Fibroblast of peridontal ligament (primary cell): Measurements from ENCODE around the gene INHBE.
A peak's percentile ranks its signal among the peaks of the same experiment; 100 is the strongest.
"Not testable (repeated sequence)": the region's sequence is repeated elsewhere in the genome, so short reads cannot be mapped to it uniquely, and the experiment has no call there.

Source experiments
- DNase-seq: peaks from one replicate; pipeline ENCODE4 v3.0.0-alpha.2; 2010; ENCODE audit errors: extremely low read depth

The INHBE gene

GRCh38 chr12:57475271-57476161 is 20.4 kb downstream of the INHBE start:
- DNase-seq: no peak

- DNase-seq: no peak
Observed at GRCh38 chr12:57476162-57476992, 21.3 kb downstream of the INHBE start.

GRCh38 chr12:57476993-57477709 is 22.0 kb downstream of the INHBE start:
- no peak for DNase-seq

GRCh38 chr12:57477710-57478681 is 22.9 kb downstream of the INHBE start:
- DNase-seq: no peak

- no peak for DNase-seq
Observed at GRCh38 chr12:57479043-57479375, 23.9 kb downstream of the INHBE start.

GRCh38 chr12:57479376-57480115 is 24.4 kb downstream of the INHBE start, which contains the start of gene ARHGAP9:
Gene ARHGAP9 (minus strand): TSS chr12:57479866. CDS start chr12:57479406, 460 bp downstream.
- DNase-seq: no peak

- no peak for DNase-seq
Observed at GRCh38 chr12:57481671-57482070, 26.6 kb downstream of the INHBE start.

GRCh38 chr12:57483466-57483865 is 28.4 kb downstream of the INHBE start:
- DNase-seq: peak; percentile 62

GRCh38 chr12:57485695-57486094 is 30.6 kb downstream of the INHBE start:
- DNase-seq: no peak

GRCh38 chr12:57487055-57487596 is 32.0 kb downstream of the INHBE start:
- no peak for DNase-seq

GRCh38 chr12:57487597-57488401 is 32.7 kb downstream of the INHBE start, which contains the start of gene MARS1:
Gene MARS1 (plus strand): TSS chr12:57488068. CDS start chr12:57488091, 23 bp downstream.
- DNase-seq: peak; percentile 96

GRCh38 chr12:57488402-57489156 is 33.5 kb downstream of the INHBE start:
- DNase-seq: peak; percentile 18

GRCh38 chr12:57489157-57489641 is 34.1 kb downstream of the INHBE start:
- no peak for DNase-seq

- no peak for DNase-seq
Observed at GRCh38 chr12:57490126-57490525, 35.0 kb downstream of the INHBE start.

- no peak for DNase-seq
Observed at GRCh38 chr12:57491393-57492280, 36.5 kb downstream of the INHBE start.

- DNase-seq: not testable (repeated sequence)
Observed at GRCh38 chr12:57495051-57495701, 40.1 kb downstream of the INHBE start.
